Prostate gland (tissue), 2 donors: ENCODE results near the gene C2CD4C. TPM values are rescaled to one million over a fixed set of nuclear protein-coding genes. Genes with fewer than 3 reads are reported as not detected.

Source experiments
- DNase-seq: peaks from one replicate; pipeline ENCODE4 v3.0.0-alpha.2; 2019; ENCODE audit warnings: low spot score
- H3K27ac ChIP-seq, 2 donors: fragments of 200-600 bp; sonication (generic); 2 replicates each; pipeline ENCODE4 v1.5.1; 2017 to 2019
- H3K27me3 ChIP-seq: fragments of 200-600 bp; sonication (generic); replicated peaks from 2 replicates; pipeline ENCODE4 v1.5.1; 2019; ENCODE audit not compliant: insufficient read depth
- H3K36me3 ChIP-seq, 2 donors: fragments of 200-600 bp; sonication (generic); 1 replicate in 1 of 2; 2 replicates in 1 of 2; pipeline versions ENCODE4 v1.5.1 to v1.8.1; 2017 to 2019
- H3K4me1 ChIP-seq: fragments of 200-600 bp; sonication (generic); replicated peaks from 2 replicates; pipeline ENCODE4 v1.5.1; 2019
- H3K4me3 ChIP-seq, 2 donors: fragments of 200-600 bp; sonication (generic); 2 replicates each; pipeline ENCODE4 v1.5.1; 2017 to 2019
- H3K9me3 ChIP-seq: fragments of 200-600 bp; sonication (generic); 2 replicates; pipeline ENCODE4 v1.5.1; 2017
- CTCF ChIP-seq, 4 experiments: fragments of 200-600 bp in 2 of 4; fragments of 450-650 bp in 2 of 4; sonication (generic) in 2 of 4; IDR thresholded peaks; 1 replicate in 3 of 4; 2 replicates in 1 of 4; pipeline ENCODE4 v1.5.1; 2016 to 2019; ENCODE audit warnings: antibody characterized with exemption in 4 of 4, mild to moderate bottlenecking in 2 of 4, moderate library complexity in 2 of 4
- POLR2A ChIP-seq: fragments of 450-650 bp; IDR thresholded peaks from one replicate; pipeline ENCODE4 v1.6.1; 2016; ENCODE audit warnings: antibody characterized with exemption, mild to moderate bottlenecking
- POLR2AphosphoS5 ChIP-seq: sonication (generic); formaldehyde crosslinking; IDR thresholded peaks from one replicate; pipeline ENCODE4 v1.6.1; 2017; ENCODE audit warnings: antibody characterized with exemption
- WGBS: methylation state at CpG from one replicate; pipeline ENCODE4 v1.1.5; 2018; 5-methylcytosine and 5-hydroxymethylcytosine counted together
- intact Hi-C: fragments of 100-400 bp; cut with DNase I; formaldehyde crosslinking; loops from one replicate; pipeline ENCODE4 v1.14.2; 2022
- total RNA-seq, 2 donors: library from RNA; depleted of rRNA; stranded (reverse); fragments of >200 nt; gene quantifications; one replicate each; pipeline ENCODE4 v1.1.0, GENCODE V29; 2016

C2CD4C gene
- total RNA-seq, 2 donors from 2014 or later: 0.59 to 3.1 TPM

- Histone ChIP-seq H3K27me3 (no peaks in the 10 kb centered on the region), H3K4me3 (no peak overlapping the region), H3K9me3 (no peaks in the 10 kb centered on the region), H3K27ac (no peak overlapping the region), H3K36me3 (no peaks in the 10 kb centered on the region), H3K4me1 (no peaks in the 10 kb centered on the region)
- intact Hi-C loops: no loop called here
- WGBS: 94% methylated on average over 2 of the region's 2 CpGs
- TF ChIP-seq CTCF (IDR thresholded peaks at IDR 0.05): no peak
- TF ChIP-seq POLR2AphosphoS5: no peak
- TF ChIP-seq POLR2A: no peak
- no peak for DNase-seq
These were observed 33.1 kb upstream of the C2CD4C start for GRCh38 chr19:442085-442484.

GRCh38 chr19:441213-441836 lies 32.4 kb upstream of the C2CD4C start:
- WGBS: 58% methylated on average over 23 of the region's 23 CpGs
- no peak overlapping the region for H3K4me3 ChIP-seq
- no peaks in the 10 kb centered on the region for H3K27me3 ChIP-seq
- no peaks in the 10 kb centered on the region for H3K9me3 ChIP-seq
- no peak for TF ChIP-seq CTCF (IDR thresholded peaks at IDR 0.05)
- TF ChIP-seq POLR2A: no peak
- no peaks in the 10 kb centered on the region for H3K4me1 ChIP-seq
- H3K27ac ChIP-seq: no peak overlapping the region
- intact Hi-C loops: no loop called here
- H3K36me3 ChIP-seq: no peaks in the 10 kb centered on the region
- DNase-seq: no peak

GRCh38 chr19:440391-441212 lies 31.7 kb upstream of the C2CD4C start:
- 75% methylated on average over 48 of the region's 48 CpGs for WGBS
- Histone ChIP-seq H3K4me1 (no peaks in the 10 kb centered on the region), H3K27ac (no peak overlapping the region), H3K27me3 (no peaks in the 10 kb centered on the region), H3K4me3 (no peak overlapping the region), H3K9me3 (no peaks in the 10 kb centered on the region), H3K36me3 (no peaks in the 10 kb centered on the region)
- DNase-seq: no peak
- intact Hi-C loops: no loop called here
- TF ChIP-seq CTCF (IDR thresholded peaks at IDR 0.05) (no peak), POLR2A (no peak), POLR2AphosphoS5 (no peak)

- intact Hi-C loops: no loop called here
- H3K4me3 ChIP-seq: no peak overlapping the region
- H3K4me1 ChIP-seq: no peaks in the 10 kb centered on the region
- no peaks in the 10 kb centered on the region for H3K27me3 ChIP-seq
- no peak for DNase-seq
- 78% methylated on average over 26 of the region's 27 CpGs for WGBS
- H3K9me3 ChIP-seq: no peaks in the 10 kb centered on the region
- no peak for TF ChIP-seq POLR2A
- TF ChIP-seq POLR2AphosphoS5: no peak
- no peak for TF ChIP-seq CTCF (IDR thresholded peaks at IDR 0.05)
- H3K27ac ChIP-seq: no peak overlapping the region
- H3K36me3 ChIP-seq: no peaks in the 10 kb centered on the region
These were observed 30.4 kb upstream of the C2CD4C start for GRCh38 chr19:439167-439900.
